ENCODE data around the gene TEKT2.

DNA sequence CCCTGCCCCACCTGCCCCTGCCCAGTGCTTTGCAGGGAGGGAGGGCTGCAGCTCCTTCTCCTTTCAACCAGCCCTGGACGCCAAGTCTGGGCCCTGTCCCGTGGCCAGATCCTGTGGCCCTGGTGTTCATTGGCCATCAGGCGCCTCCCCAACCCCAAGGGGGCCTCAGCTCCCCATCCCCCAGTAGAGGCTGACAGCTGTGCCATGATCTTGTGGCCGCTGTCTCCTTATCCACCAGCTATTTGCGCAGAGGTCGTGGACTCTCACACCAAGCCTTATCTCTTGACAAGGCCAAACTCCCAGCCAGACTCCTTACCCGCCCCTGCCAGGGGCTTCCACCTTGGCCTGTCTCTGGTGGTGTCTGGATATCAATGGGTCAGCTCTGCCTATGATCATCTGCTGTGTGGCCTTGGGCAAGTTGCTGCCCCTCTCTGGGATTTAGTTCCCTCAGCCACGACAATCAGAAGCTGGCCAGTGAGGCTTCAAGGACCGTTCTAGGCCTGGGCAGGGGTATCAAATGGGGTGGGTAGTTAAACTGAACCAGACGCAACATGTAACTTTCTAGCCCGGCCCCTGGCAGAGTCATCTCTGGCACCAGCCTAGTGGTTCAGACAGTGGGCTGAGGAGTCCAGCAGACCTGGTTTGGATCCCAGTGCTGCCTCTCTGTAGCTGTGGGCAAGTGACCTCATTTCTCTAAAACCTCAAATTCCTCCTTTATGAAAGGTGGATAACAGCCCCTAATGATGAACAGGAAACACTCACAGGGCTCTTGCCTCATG, 44.4 kb downstream of the TEKT2 start:
- no peak for TF ChIP-seq GATA2 (IDR thresholded peaks at IDR 0.05; ENCODE audit: low read depth, low read length)
- no peak for TF ChIP-seq GATA3 (IDR thresholded peaks at IDR 0.05; ENCODE audit: low read depth, low read length)

Measured in SH-SY5Y (cell line).